HFF-Myc (cell line): ENCODE data around the gene NFKBIE.

Source experiments
- DNase-seq: peaks from one replicate; pipeline ENCODE4 v3.0.0-alpha.2; 2011; ENCODE audit warnings: low read depth; ENCODE audit errors: extremely low read depth
- H3K4me3 ChIP-seq: replicated peaks from 2 replicates; pipeline ENCODE4 v1.5.1; 2011; ENCODE audit warnings: low read depth, mild to moderate bottlenecking, control low read depth, low read length
- TF ChIP-seq, protein P1 (sequence below): IDR thresholded peaks from 2 replicates; pipeline ENCODE4 v1.5.1; 2012; ENCODE audit warnings: mild to moderate bottlenecking, low read depth, low read length, control low read depth; ENCODE audit errors: missing control alignments

Gene NFKBIE

DNA sequence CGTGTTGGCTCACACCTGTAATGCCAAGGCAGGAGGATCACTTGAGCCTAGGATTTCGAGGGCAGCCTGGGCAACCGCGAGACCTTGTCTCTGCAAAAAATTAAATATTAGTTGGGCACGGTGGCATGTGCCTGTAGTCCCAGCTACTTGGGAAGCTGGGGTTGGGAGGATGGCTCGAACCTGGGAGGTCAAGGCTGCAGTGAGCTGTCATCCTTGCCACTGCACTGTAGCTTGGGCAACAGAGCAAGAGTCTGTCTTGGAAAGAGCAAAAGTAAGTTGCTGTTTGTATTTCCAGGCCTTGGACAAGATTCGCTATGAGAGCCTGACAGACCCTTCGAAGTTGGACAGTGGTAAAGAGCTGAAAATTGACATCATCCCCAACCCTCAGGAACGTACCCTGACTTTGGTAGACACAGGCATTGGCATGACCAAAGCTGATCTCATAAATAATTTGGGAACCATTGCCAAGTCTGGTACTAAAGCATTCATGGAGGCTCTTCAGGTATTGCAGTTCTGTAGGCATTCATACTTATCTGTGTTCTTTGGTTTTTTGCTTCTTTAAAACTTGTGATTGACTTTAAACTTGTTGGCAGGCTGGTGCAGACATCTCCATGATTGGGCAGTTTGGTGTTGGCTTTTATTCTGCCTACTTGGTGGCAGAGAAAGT, 16.1 kb downstream of the NFKBIE start:
- DNase-seq = no peak
- TF ChIP-seq, protein P1, sequence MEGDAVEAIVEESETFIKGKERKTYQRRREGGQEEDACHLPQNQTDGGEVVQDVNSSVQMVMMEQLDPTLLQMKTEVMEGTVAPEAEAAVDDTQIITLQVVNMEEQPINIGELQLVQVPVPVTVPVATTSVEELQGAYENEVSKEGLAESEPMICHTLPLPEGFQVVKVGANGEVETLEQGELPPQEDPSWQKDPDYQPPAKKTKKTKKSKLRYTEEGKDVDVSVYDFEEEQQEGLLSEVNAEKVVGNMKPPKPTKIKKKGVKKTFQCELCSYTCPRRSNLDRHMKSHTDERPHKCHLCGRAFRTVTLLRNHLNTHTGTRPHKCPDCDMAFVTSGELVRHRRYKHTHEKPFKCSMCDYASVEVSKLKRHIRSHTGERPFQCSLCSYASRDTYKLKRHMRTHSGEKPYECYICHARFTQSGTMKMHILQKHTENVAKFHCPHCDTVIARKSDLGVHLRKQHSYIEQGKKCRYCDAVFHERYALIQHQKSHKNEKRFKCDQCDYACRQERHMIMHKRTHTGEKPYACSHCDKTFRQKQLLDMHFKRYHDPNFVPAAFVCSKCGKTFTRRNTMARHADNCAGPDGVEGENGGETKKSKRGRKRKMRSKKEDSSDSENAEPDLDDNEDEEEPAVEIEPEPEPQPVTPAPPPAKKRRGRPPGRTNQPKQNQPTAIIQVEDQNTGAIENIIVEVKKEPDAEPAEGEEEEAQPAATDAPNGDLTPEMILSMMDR = no peak
- H3K4me3 ChIP-seq = peak overlapping the region; percentile 98

DNA sequence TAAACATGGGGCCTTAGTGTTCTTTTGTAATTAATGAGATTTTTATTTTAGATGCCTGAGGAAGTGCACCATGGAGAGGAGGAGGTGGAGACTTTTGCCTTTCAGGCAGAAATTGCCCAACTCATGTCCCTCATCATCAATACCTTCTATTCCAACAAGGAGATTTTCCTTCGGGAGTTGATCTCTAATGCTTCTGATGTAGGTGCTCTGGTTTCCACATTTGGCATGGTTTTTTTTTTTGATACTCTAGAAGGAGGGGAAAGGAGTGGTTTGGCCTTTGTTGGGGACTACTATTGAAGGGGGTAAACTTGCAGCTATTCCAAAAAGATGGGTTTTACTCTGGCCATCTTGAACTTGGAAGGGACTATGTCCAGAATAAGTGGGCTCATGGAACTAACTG, 16.8 kb downstream of the NFKBIE start:
- TF ChIP-seq, protein P1 = no peak
- DNase-seq = no peak
- peak overlapping the region; percentile 98 for H3K4me3 ChIP-seq

DNA sequence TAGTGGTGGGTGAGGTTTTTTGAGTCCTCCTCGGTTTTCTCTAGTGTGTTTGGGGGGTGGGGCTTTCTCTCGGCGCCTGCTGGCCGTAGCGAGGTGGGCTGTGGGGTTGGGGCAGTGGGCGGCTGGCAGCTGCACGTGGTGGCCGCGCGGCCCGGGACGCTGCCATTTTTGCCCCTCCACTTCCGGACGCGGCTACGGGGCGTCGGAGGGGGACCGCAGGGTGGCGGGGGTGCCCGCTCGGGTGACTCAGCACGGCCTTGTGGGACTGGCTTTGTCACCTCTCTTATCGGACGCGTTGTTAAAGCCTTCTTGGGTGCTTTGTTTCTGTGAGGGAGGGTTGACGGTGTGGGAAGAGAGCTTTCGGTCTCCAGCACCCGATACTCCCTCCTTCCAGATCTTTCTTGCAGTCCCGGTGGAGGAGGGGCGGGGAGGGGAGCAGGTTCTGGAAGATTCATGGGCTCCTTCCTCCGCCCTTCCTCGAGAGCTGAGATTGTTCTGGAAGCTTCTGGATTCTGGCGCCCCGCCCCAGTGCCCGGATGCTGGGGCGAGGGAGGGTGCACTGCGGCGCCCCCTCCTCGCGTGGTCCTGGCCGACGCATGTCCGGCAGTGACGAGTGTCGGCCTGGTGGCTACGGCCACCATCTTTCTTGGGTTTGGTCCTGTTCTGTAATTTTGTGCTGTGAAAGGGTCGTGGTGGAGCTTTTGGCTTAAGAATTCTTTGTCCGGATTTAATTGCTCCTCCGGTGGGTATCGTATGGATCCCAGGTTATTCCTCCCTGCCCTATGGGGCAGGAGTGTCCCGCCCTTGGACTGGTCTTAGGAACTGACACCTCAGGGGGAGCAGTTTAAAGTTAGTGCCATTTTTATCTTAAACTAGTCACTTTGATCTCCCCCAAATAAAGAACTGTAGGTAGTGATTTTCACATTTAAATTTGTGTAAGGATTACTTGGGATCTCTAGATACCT, 17.7 kb downstream of the NFKBIE start:
- H3K4me3 ChIP-seq = peak overlapping the region; percentile 98
- no peak for DNase-seq
- TF ChIP-seq, protein P1 = no peak

DNA sequence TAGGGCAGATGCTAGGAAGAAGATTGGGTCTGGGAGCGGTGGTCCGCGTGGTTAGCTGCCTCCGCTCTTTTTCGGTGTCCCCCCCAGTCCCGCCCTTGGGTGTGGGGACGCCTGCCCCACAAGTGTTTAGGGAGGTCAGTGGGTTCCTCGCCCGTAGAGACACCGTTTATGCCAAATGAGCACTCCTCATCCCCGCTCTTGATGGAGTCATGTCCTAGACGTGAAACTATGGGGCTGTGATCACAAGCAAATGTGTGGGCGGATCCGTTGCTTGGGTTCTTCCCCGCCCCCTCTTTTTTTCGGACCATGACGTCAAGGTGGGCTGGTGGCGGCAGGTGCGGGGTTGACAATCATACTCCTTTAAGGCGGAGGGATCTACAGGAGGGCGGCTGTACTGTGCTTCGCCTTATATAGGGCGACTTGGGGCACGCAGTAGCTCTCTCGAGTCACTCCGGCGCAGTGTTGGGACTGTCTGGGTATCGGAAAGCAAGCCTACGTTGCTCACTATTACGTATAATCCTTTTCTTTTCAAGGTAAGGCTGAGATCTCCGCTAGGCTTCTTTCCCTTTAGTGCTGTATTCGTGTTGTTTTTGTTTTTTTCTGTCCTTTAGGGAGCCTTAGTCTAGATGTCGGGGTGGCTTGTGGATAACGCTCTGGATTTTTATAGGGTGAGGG, 18.6 kb downstream of the NFKBIE start, which contains the start of gene HSP90AB1:
TSS of gene HSP90AB1 (plus strand) at position 439 of the 675 bp plus-strand sequence. CDS start 1,529 bp downstream, outside the sequence.
- H3K4me3 ChIP-seq = peak within 1 kb of the TSS; percentile 98
- DNase-seq = peak; percentile 94
- TF ChIP-seq, protein P1 = no peak

DNA sequence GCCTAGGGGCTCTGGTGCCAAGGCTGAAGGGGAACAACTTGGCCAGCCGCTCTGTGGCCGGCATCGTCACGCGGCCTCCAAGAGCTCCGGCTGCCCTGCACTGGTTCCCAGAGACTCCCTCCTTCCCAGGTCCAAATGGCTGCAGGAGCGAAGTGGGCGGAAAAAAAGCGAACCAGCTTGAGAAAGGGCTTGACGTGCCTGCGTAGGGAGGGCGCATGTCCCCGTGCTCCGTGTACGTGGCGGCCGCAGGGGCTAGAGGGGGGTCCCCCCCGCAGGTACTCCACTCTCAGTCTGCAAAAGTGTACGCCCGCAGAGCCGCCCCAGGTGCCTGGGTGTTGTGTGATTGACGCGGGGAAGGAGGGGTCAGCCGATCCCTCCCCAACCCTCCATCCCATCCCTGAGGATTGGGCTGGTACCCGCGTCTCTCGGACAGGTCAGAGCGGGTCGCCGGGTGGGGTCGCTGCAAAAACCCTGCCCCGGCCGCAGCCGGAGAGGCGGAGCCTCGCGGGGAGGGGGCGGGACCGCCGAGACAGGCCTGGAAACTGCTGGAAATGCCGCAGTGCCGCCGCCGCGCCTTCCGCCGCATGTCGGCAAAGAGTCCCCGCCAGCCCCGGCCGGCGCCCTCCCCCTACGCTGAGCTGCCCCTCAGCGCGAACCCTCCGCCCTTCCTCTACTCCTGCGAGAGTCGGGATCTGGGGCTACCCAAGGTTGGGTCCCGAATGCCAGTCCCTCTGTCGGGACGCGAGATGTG, 19.3 kb downstream of the NFKBIE start:
- no peak for DNase-seq

More for the DNA sequence above, 19.3 kb downstream of the NFKBIE start:
- TF ChIP-seq, protein P1 = peak; percentile 18
- peak overlapping the region; percentile 98 for H3K4me3 ChIP-seq
